HG03095 (cell line): Measurements from ENCODE around the gene RBBP5.

Experiments
- ATAC-seq: cut with Tn5 transposase; IDR thresholded peaks from one replicate; pipeline ENCODE4 v1.9.1; 2021; ENCODE audit warnings: moderate library complexity; ENCODE audit not compliant: unreplicated experiment

RBBP5 gene

GRCh38 chr1:205058853-205059252, 62.9 kb downstream of the RBBP5 start:
- ATAC-seq, result no peak

- ATAC-seq, result no peak
These were observed 63.8 kb downstream of the RBBP5 start for GRCh38 chr1:205057808-205058575.

GRCh38 chr1:205056956-205057568, 64.7 kb downstream of the RBBP5 start:
- no peak for ATAC-seq

GRCh38 chr1:205056188-205056611, 65.6 kb downstream of the RBBP5 start:
- ATAC-seq, result no peak

- no peak for ATAC-seq
These were observed 67.8 kb downstream of the RBBP5 start for GRCh38 chr1:205054013-205054412.

GRCh38 chr1:205053296-205053695, 68.5 kb downstream of the RBBP5 start:
- no peak for ATAC-seq

GRCh38 chr1:205052690-205053089, 69.1 kb downstream of the RBBP5 start:
- ATAC-seq, result no peak

GRCh38 chr1:205049479-205049878, 72.3 kb downstream of the RBBP5 start:
- ATAC-seq, result no peak

- ATAC-seq, result no peak
These were observed 73.4 kb downstream of the RBBP5 start for GRCh38 chr1:205048382-205048781.

- no peak for ATAC-seq
These were observed 74.0 kb downstream of the RBBP5 start for GRCh38 chr1:205047764-205048231.

- no peak for ATAC-seq
These were observed 74.9 kb downstream of the RBBP5 start for GRCh38 chr1:205046870-205047269.

GRCh38 chr1:205045146-205045545, 76.6 kb downstream of the RBBP5 start:
- no peak for ATAC-seq

GRCh38 chr1:205044741-205045140, 77.0 kb downstream of the RBBP5 start:
- no peak for ATAC-seq

- no peak for ATAC-seq
These were observed 77.9 kb downstream of the RBBP5 start for GRCh38 chr1:205043866-205044265.

- no peak for ATAC-seq
These were observed 78.6 kb downstream of the RBBP5 start, which contains the start of gene CNTN2 for GRCh38 chr1:205042911-205043806. Gene CNTN2 (plus strand): TSS chr1:205043212. CDS start chr1:205053186, 9,974 bp downstream.

- ATAC-seq, result no peak
These were observed 79.5 kb downstream of the RBBP5 start for GRCh38 chr1:205041998-205042910.

GRCh38 chr1:205041001-205041715, 80.6 kb downstream of the RBBP5 start:
- no peak for ATAC-seq

- no peak for ATAC-seq
These were observed 83.5 kb downstream of the RBBP5 start for GRCh38 chr1:205038132-205038786.

GRCh38 chr1:205037539-205037938, 84.2 kb downstream of the RBBP5 start:
- ATAC-seq, result no peak
